Measurements from ENCODE around the gene TOMM70. TPM values are rescaled to one million over a fixed set of nuclear protein-coding genes. Genes with fewer than 3 reads are reported as not detected.

Gene TOMM70
- total RNA-seq, 4 donors from 2014 or later, result 55.3 to 61.5 (median 59.9) TPM

GRCh38 chr3:100319951-100320350, 80.9 kb downstream of the TOMM70 start:
- no peak overlapping the region for H3K4me3 ChIP-seq
- H3K9me3 ChIP-seq, result no peaks in the 10 kb centered on the region
- no peaks in the 10 kb centered on the region for H3K27me3 ChIP-seq
- TF ChIP-seq POLR2A (IDR thresholded peaks at IDR 0.05) (no peak), CTCF (IDR thresholded peaks at IDR 0.05) (no peak)
- 62 to 95% methylated on average over 2 of the region's 2 CpGs for WGBS, 2 donors (ENCODE audit: low coverage in 1 of 2)
- peaks cover 0 to 7% (median 0%) of the 10 kb centered on the region in 3 donors for H3K4me1 ChIP-seq
- ATAC-seq, result no peak
- H3K36me3 ChIP-seq, result peaks cover 0 to 75% of the 10 kb centered on the region in 2 donors
- H3K27ac ChIP-seq, result no peak overlapping the region

GRCh38 chr3:100317912-100318311, 83.0 kb downstream of the TOMM70 start:
- Histone ChIP-seq H3K36me3 (peaks cover 0 to 62% of the 10 kb centered on the region in 2 donors), H3K27ac (no peak overlapping the region), H3K9me3 (no peaks in the 10 kb centered on the region), H3K27me3 (no peaks in the 10 kb centered on the region), H3K4me1 (peaks cover 0 to 7% (median 0%) of the 10 kb centered on the region in 3 donors), H3K4me3 (no peak overlapping the region)
- TF ChIP-seq POLR2A (IDR thresholded peaks at IDR 0.05), result no peak
- TF ChIP-seq POLR2AphosphoS5 (IDR thresholded peaks at IDR 0.05), result no peak
- 54 to 57% methylated on average over 2 of the region's 2 CpGs for WGBS, 2 donors (ENCODE audit: low coverage in 1 of 2)
- no peak for ATAC-seq

GRCh38 chr3:100316641-100317069, 84.2 kb downstream of the TOMM70 start:
- H3K4me1 ChIP-seq, result peaks cover 0 to 7% (median 0%) of the 10 kb centered on the region in 3 donors
- no peaks in the 10 kb centered on the region for H3K27me3 ChIP-seq
- H3K36me3 ChIP-seq, result peaks cover 0 to 64% of the 10 kb centered on the region in 2 donors
- no peaks in the 10 kb centered on the region for H3K9me3 ChIP-seq
- no peak overlapping the region for H3K4me3 ChIP-seq
- TF ChIP-seq POLR2AphosphoS5 (IDR thresholded peaks at IDR 0.05) (no peak), CTCF (IDR thresholded peaks at IDR 0.05) (peak; percentile 40 to 80 (median 76)), EP300 (IDR thresholded peaks at IDR 0.05) (no peak)
- ATAC-seq, result peak; percentile 82
- WGBS, 2 donors (ENCODE audit: low coverage in 1 of 2), result 16 to 57% methylated on average over 3 to 8 of the region's 8 CpGs
- H3K27ac ChIP-seq, result peak overlapping the region in 1 of 4 donors; percentile 49

Other genes starting within 250 kb of the TOMM70 start
- 10 to 100 TPM; 23.9 to 37.2 (median 34.0) TPM for gene TBC1D23, start 140.1 kb downstream of the TOMM70 start, total RNA-seq
- 10 to 100 TPM; 13.0 to 39.7 (median 21.1) TPM for gene NIT2, start 66.3 kb downstream of the TOMM70 start, total RNA-seq
- gene LNP1, start 450 bp upstream of the TOMM70 start, total RNA-seq, result 1 to 10 TPM; 2.3 to 3.9 (median 3.2) TPM
- gene TMEM45A, start 91.5 kb upstream of the TOMM70 start, total RNA-seq, result 10 to 100 TPM in 3 of 4 donors, 1 to 10 TPM in 1; 8.9 to 18.4 (median 17.6) TPM
- gene ADGRG7, start 208.5 kb upstream of the TOMM70 start, total RNA-seq, result under 1 TPM in 1 of 4 donors, not detected in 3; 0.13 TPM